Tibial nerve (tissue), 3 donors: ENCODE measurements around the gene TAB2.

Experiments
- CTCF ChIP-seq, 5 experiments: fragments of 200-600 bp in 3 of 5; fragments of 450-650 bp in 2 of 5; sonication (generic) in 3 of 5; IDR thresholded peaks; one replicate each; pipeline ENCODE4 v1.5.1; 2016 to 2019; ENCODE audit warnings: antibody characterized with exemption in 5 of 5, mild to moderate bottlenecking in 3 of 5, moderate library complexity in 2 of 5
- POLR2A ChIP-seq, 2 donors: fragments of 450-650 bp; IDR thresholded peaks; one replicate each; pipeline ENCODE4 v1.6.1; 2017; ENCODE audit warnings: antibody characterized with exemption in 2 of 2, mild to moderate bottlenecking in 2 of 2, moderate library complexity in 2 of 2

DNA sequence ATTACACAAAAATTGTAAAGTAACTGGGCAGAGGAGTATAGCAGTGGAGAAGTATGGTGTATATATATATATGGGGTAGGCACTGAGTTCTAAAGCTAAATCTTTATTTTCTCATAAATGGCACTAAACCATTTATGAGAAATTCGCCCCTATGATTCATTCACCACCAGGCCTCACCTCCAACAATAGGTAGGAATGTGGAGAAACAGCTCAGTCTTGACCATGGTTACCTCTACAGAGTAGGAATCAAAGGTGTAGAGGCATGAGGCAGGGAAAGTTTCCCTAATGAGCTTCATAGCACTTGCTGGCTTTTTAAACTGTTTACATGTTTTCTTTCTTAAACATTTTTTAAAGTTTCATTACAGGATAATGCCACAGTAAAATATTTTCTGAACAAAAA, 45.6 kb downstream of the TAB2 start:
- TF ChIP-seq CTCF (IDR thresholded peaks at IDR 0.05) (no peak), POLR2A (IDR thresholded peaks at IDR 0.05) (no peak)
